Middle frontal gyrus (tissue), 1 donor: ENCODE measurements around the gene MYO6.

ENCODE experiments used
- DNase-seq: peaks from one replicate; pipeline ENCODE4 v3.0.0-alpha.2; 2015; ENCODE audit warnings: low spot score; ENCODE audit errors: extremely low spot score

Gene MYO6

DNA sequence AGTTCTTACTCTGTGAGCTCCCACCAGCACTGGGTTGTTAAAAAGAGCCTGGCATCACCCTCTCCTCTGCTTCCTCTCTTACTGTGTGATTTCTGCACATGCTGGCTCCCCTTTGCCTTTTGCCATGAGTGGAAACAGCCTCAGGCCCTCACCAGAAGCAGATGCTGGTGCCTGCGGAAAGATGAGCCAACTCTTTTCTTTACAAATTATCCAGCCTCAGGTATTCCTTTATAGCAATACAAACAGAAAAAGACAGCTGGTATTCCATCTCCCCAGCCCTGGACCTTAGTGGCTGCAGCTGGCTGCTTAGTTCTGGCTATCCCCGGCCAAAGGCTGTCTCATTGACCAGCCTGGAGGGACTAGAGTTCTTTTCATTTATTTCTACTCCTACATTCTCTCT lies 194.3 kb downstream of the MYO6 start:
- no peak for DNase-seq

DNA sequence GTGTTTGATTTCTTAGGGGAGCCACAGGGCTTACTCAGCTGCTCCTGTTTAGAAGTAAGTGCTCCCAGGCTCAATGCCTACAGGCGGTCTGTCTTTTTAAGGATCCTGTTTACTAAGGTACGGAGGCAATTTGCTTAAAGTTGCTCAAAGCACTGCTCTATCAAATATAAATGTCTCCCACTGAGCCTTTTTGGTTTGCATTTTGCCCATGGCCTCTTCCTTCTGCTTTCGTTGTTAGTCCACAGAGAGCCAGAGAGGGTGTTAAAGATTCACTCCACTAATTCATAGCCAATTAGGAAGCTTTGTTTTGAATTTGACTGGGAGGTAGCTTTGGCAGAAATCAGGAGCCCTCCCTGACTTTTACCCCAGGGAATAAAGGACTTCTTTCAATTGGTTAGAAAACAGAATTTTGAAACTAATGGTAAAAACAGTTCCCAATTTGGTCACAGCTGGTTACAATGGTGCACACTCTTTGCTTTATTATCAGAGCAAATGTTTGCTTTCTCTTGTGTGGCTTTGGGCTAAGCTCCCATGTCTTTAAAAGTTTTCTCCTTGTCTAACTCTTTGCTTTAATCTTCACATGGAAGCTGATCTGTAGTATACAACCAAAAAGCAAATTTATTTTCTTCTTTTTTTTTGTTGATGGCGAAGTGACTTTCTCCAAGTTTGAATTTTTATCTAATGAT lies 197.2 kb downstream of the MYO6 start:
- DNase-seq = no peak

DNA sequence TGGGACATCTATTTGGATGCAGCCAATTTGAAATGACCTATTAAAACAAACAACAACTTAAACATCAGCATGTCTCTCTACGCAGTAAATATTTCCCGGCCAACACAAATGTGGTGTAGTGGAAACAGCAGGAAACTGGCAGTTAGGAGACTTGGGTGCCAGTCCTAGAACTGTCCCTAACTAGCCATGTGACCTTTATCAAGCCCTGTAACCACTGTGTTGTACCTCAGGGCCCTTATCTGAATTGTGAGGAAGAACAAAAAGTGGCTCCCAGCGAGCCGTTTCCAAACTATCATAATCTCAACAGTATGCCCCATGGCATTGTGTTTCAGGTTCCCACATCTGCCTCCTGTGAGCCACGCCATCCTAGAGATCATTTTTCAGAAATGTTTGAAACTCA lies 198.9 kb downstream of the MYO6 start:
- no peak for DNase-seq

DNA sequence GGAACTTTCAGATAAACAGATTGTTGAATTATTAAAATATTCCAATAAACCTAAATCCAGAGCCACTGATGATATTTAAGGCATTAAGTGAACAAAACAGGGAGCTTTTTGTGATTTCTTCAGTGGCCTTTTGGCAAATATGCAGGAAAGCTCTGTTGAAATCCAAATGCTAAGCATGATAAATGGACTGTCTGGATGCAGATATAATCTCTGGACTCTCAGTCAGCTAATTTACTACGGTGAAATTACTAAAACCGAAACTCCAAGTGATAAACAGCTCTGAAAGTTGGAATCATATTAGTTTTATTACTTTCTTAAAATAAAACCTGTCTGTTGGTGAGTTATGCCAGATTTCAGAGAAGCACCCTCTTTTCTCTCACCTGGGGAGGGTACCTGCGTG lies 203.1 kb downstream of the MYO6 start:
- DNase-seq = no peak

DNA sequence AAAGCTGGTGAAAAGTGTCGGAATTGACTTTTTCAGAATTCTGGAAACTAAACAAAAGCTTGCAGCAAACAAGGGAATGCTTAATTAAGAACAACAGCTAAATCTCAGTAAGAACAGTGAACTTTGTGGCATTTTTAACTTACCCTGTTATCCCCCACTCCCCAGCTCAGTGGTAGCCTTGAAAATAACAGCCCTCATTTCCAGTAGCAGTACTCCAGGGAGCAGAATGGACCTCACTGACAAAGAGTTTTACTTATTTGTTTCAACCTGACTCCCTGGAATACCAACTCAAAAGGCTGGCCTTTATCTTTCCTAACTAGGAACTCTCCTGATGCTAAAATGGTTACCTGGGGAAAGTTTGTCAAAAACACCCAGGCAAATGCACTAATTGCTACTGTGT lies 214.5 kb downstream of the MYO6 start:
- DNase-seq = no peak

DNA sequence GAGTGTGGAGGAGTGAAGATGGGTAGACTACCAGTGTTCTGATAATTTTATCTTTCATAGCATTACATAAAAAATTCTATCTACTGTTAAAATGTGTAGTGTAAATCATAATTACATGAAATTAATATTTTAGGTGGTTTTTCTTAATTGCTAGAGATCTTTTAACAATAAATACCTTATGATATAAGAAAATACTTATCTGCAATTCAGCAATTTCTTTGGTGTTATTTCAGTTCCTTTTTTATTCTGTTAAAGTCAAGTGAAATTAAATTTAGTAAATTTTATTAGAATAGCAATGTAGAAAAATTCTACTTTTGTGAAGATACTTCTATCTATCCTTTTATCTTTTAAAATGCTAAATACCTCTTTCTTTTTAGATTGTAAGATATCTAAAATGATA lies 219.1 kb downstream of the MYO6 start:
- DNase-seq = no peak
